GM19452 (cell line): Measurements from ENCODE around the gene OTUD1.

Experiments used
- ATAC-seq: cut with Tn5 transposase; IDR thresholded peaks from one replicate; pipeline ENCODE4 v1.9.1; 2021; ENCODE audit not compliant: unreplicated experiment

Gene OTUD1

GRCh38 chr10:23421397-23421796 lies 17.5 kb upstream of the OTUD1 start:
- ATAC-seq: no peak

- ATAC-seq: no peak
Observed at GRCh38 chr10:23422003-23422411, 16.9 kb upstream of the OTUD1 start.

GRCh38 chr10:23432166-23432565 lies 6.7 kb upstream of the OTUD1 start:
- no peak for ATAC-seq

- no peak for ATAC-seq
Observed at GRCh38 chr10:23432639-23433038, 6.2 kb upstream of the OTUD1 start.

- no peak for ATAC-seq
Observed at GRCh38 chr10:23433701-23434100, 5.2 kb upstream of the OTUD1 start.

- ATAC-seq: no peak
Observed at GRCh38 chr10:23435378-23435777, 3.5 kb upstream of the OTUD1 start.

GRCh38 chr10:23436983-23437382 lies 1.9 kb upstream of the OTUD1 start:
- no peak for ATAC-seq

- no peak for ATAC-seq
Observed at GRCh38 chr10:23437963-23438546, 820 bp upstream of the OTUD1 start.

- peak; percentile 7 for ATAC-seq
Observed at GRCh38 chr10:23439452-23439960, 631 bp downstream of the OTUD1 start.

GRCh38 chr10:23439961-23440889 lies 1.4 kb downstream of the OTUD1 start:
- ATAC-seq: peak; percentile 14

GRCh38 chr10:23441251-23441650 lies 2.4 kb downstream of the OTUD1 start:
- no peak for ATAC-seq

GRCh38 chr10:23442936-23443335 lies 4.1 kb downstream of the OTUD1 start:
- no peak for ATAC-seq

- no peak for ATAC-seq
Observed at GRCh38 chr10:23445591-23445990, 6.7 kb downstream of the OTUD1 start.

- ATAC-seq: no peak
Observed at GRCh38 chr10:23448323-23448722, 9.4 kb downstream of the OTUD1 start.

GRCh38 chr10:23448802-23449570 lies 10.1 kb downstream of the OTUD1 start:
- ATAC-seq: peak; percentile 94

GRCh38 chr10:23452033-23452655 lies 13.3 kb downstream of the OTUD1 start:
- ATAC-seq: no peak

GRCh38 chr10:23453465-23453864 lies 14.6 kb downstream of the OTUD1 start:
- no peak for ATAC-seq

- ATAC-seq: no peak
Observed at GRCh38 chr10:23457632-23458417, 18.9 kb downstream of the OTUD1 start.

GRCh38 chr10:23459308-23459939 lies 20.5 kb downstream of the OTUD1 start:
- ATAC-seq: no peak

GRCh38 chr10:23461557-23461956 lies 22.7 kb downstream of the OTUD1 start:
- ATAC-seq: no peak
